Neural cell (in vitro differentiated cells): ENCODE data around the gene ITM2B. TPM values are rescaled to one million over a fixed set of nuclear protein-coding genes. Genes with fewer than 3 reads are reported as not detected.

Source experiments
- H2AFZ ChIP-seq: fragments of 200-600, 300-800 bp; sonication (generic), shearing (Covaris generic); 2 replicates; pipeline ENCODE4 v1.6.0; 2014; ENCODE audit warnings: low read depth, mild to moderate bottlenecking, antibody characterized with exemption, low read length, moderate library complexity
- H3F3A ChIP-seq: fragments of 200-600 bp; shearing (Covaris generic); 2 replicates; pipeline ENCODE4 v1.6.1; 2016; ENCODE audit warnings: mild to moderate bottlenecking, moderate library complexity, mixed read lengths, antibody characterized with exemption, low read length; ENCODE audit not compliant: insufficient read depth, poor library complexity, severe bottlenecking
- H3K27ac ChIP-seq: fragments of 200-600, 300-800 bp; sonication (generic), shearing (Covaris generic); 2 replicates; pipeline ENCODE4 v1.5.1; 2014; ENCODE audit warnings: mild to moderate bottlenecking, low read length, moderate library complexity
- H3K27me3 ChIP-seq: fragments of 300-800, 200-600 bp; sonication (generic), shearing (Covaris generic); 2 replicates; pipeline ENCODE4 v1.6.0; 2014; ENCODE audit warnings: mild to moderate bottlenecking, low read depth, low read length, moderate library complexity; ENCODE audit not compliant: insufficient read depth
- H3K36me3 ChIP-seq: fragments of 300-800, 200-600 bp; sonication (generic), shearing (Covaris generic); 2 replicates; pipeline ENCODE4 v1.5.1; 2014; ENCODE audit warnings: mild to moderate bottlenecking, antibody characterized with exemption, low read length, moderate library complexity; ENCODE audit not compliant: insufficient read depth
- H3K4me2 ChIP-seq: fragments of 300-800, 200-600 bp; sonication (generic), shearing (Covaris generic); 2 replicates; pipeline ENCODE4 v1.6.0; 2014; ENCODE audit warnings: mild to moderate bottlenecking, low read length
- H3K4me3 ChIP-seq: fragments of 300-800, 200-600 bp; sonication (generic), shearing (Covaris generic); 2 replicates; pipeline ENCODE4 v1.5.1; 2014; ENCODE audit warnings: mild to moderate bottlenecking, low read length, moderate library complexity
- H3K79me2 ChIP-seq: fragments of 200-600 bp; shearing (Covaris generic); replicated peaks from 2 replicates; pipeline ENCODE4 v1.6.0; 2014; ENCODE audit warnings: mild to moderate bottlenecking, low read length, moderate library complexity; ENCODE audit not compliant: insufficient read depth
- H3K9ac ChIP-seq: fragments of 300-800, 200-600 bp; sonication (generic), shearing (Covaris generic); 2 replicates; pipeline ENCODE4 v1.6.1; 2016; ENCODE audit warnings: mild to moderate bottlenecking, low read length, mixed read lengths
- H3K9me2 ChIP-seq: fragments of 200-600 bp; shearing (Covaris generic); 2 replicates; pipeline ENCODE4 v1.6.1; 2016; ENCODE audit warnings: mild to moderate bottlenecking, low read length, mixed read lengths; ENCODE audit not compliant: insufficient read depth
- H3K9me3 ChIP-seq: fragments of 200-600, 300-800 bp; sonication (generic), shearing (Covaris generic); 2 replicates; pipeline ENCODE4 v1.6.1; 2016; ENCODE audit warnings: mild to moderate bottlenecking, mixed run types, low read length, moderate library complexity, mixed read lengths
- H4K20me1 ChIP-seq: fragments of 200-600 bp; shearing (Covaris generic); 2 replicates; pipeline ENCODE4 v1.6.1; 2016; ENCODE audit warnings: mild to moderate bottlenecking, mixed run types; ENCODE audit not compliant: insufficient read depth
- CTCF ChIP-seq: fragments of 450-650 bp; IDR thresholded peaks from 2 replicates; pipeline ENCODE4 v1.5.1; 2014; ENCODE audit warnings: antibody characterized with exemption, mild to moderate bottlenecking, moderate library complexity; ENCODE audit not compliant: poor library complexity, severe bottlenecking
- EP300 ChIP-seq: fragments of 450-650 bp; conservative IDR thresholded peaks from 2 replicates; pipeline ENCODE4 v1.6.1; 2014; ENCODE audit warnings: antibody characterized with exemption, mild to moderate bottlenecking, moderate library complexity; ENCODE audit not compliant: poor library complexity, severe bottlenecking
- EZH2 ChIP-seq: fragments of 200-600, 300-800 bp; shearing (Covaris generic), sonication (generic); IDR thresholded peaks from 2 replicates; pipeline ENCODE4 v1.6.1; 2014; ENCODE audit warnings: antibody characterized with exemption, low read length, borderline replicate concordance, mild to moderate bottlenecking; ENCODE audit not compliant: insufficient read depth, poor library complexity, severe bottlenecking
- MXI1 ChIP-seq: fragments of 450-650 bp; conservative IDR thresholded peaks from 2 replicates; pipeline ENCODE4 v1.6.1; 2014; ENCODE audit warnings: antibody characterized with exemption, mild to moderate bottlenecking; ENCODE audit not compliant: poor library complexity, severe bottlenecking
- POLR2AphosphoS5 ChIP-seq: IDR thresholded peaks from 2 replicates; pipeline ENCODE4 v1.6.1; 2012
- RAD21 ChIP-seq: fragments of 450-650 bp; conservative IDR thresholded peaks from 2 replicates; pipeline ENCODE4 v1.6.1; 2014; ENCODE audit warnings: antibody characterized with exemption, mild to moderate bottlenecking, moderate library complexity
- REST ChIP-seq: IDR thresholded peaks from 2 replicates; pipeline ENCODE4 v1.6.1; 2012; ENCODE audit warnings: borderline replicate concordance
- SMC3 ChIP-seq: fragments of 450-650 bp; conservative IDR thresholded peaks from 2 replicates; pipeline ENCODE4 v1.6.1; 2014; ENCODE audit warnings: antibody characterized with exemption, mild to moderate bottlenecking, moderate library complexity; ENCODE audit not compliant: poor library complexity
- TAF1 ChIP-seq: IDR thresholded peaks from 2 replicates; pipeline ENCODE4 v1.6.1; 2012; ENCODE audit warnings: low read depth
- polyA plus RNA-seq: library from polyadenylated mRNA; depleted of rRNA; stranded (reverse); fragments of >200 nt; gene quantifications from 2 replicates; pipeline ENCODE4 v1.2.3, GENCODE V29; 2014

ITM2B gene
- polyA plus RNA-seq, 1 donor from 2014 or later, result 275 TPM

- H2AFZ ChIP-seq, result no peak overlapping the region
- no peaks in the 10 kb centered on the region for H3K9me2 ChIP-seq
- no peaks in the 10 kb centered on the region for H3F3A ChIP-seq
- no peaks in the 10 kb centered on the region for H3K27me3 ChIP-seq
- no peaks in the 10 kb centered on the region for H3K9me3 ChIP-seq
- H3K4me3 ChIP-seq, result no peak overlapping the region
- H3K36me3 ChIP-seq, result no peaks in the 10 kb centered on the region
- no peaks in the 10 kb centered on the region for H3K79me2 ChIP-seq
- TF ChIP-seq SMC3, result no peak
- no peak for TF ChIP-seq RAD21
- TF ChIP-seq POLR2AphosphoS5, result no peak
- TF ChIP-seq TAF1, result no peak
- no peak overlapping the region for H3K4me2 ChIP-seq
- H4K20me1 ChIP-seq, result no peaks in the 10 kb centered on the region
- no peak overlapping the region for H3K27ac ChIP-seq
- H3K9ac ChIP-seq, result no peak overlapping the region
These were observed 40.5 kb upstream of the ITM2B start for GRCh38 chr13:48192411-48192935.

GRCh38 chr13:48194379-48194754, 38.6 kb upstream of the ITM2B start:
- Histone ChIP-seq H3K4me3 (no peak overlapping the region), H3K27ac (no peak overlapping the region), H3K9me3 (no peaks in the 10 kb centered on the region), H3K9me2 (no peaks in the 10 kb centered on the region), H2AFZ (no peak overlapping the region), H3K36me3 (no peaks in the 10 kb centered on the region), H3K27me3 (no peaks in the 10 kb centered on the region), H3K4me2 (no peak overlapping the region), H3K9ac (no peak overlapping the region), H3F3A (no peaks in the 10 kb centered on the region), H3K79me2 (no peaks in the 10 kb centered on the region), H4K20me1 (no peaks in the 10 kb centered on the region)
- TF ChIP-seq TAF1 (no peak), REST (no peak), POLR2AphosphoS5 (no peak), EZH2 (no peak), SMC3 (no peak), CTCF (no peak), RAD21 (no peak), MXI1 (no peak), EP300 (no peak)
